ENCODE data around the gene SENP1. TPM values are rescaled to one million over a fixed set of nuclear protein-coding genes. Genes with fewer than 3 reads are reported as not detected.

Gene SENP1
- total and polyA plus RNA-seq, 9 donors, result 6.2 to 28.9 (median 19.7) TPM

- Histone ChIP-seq H3K27ac (no peak overlapping the region), H3K4me3 (no peak overlapping the region), H3K36me3 (no peaks in the 10 kb centered on the region), H3K4me1 (ENCODE audit: insufficient read depth) (no peaks in the 10 kb centered on the region), H3K27me3 (no peaks in the 10 kb centered on the region), H3K9me3 (no peaks in the 10 kb centered on the region)
- DNase-seq, result no peak
- intact Hi-C loops (cut with DNase I), result no loop called here
- TF ChIP-seq, protein P1, sequence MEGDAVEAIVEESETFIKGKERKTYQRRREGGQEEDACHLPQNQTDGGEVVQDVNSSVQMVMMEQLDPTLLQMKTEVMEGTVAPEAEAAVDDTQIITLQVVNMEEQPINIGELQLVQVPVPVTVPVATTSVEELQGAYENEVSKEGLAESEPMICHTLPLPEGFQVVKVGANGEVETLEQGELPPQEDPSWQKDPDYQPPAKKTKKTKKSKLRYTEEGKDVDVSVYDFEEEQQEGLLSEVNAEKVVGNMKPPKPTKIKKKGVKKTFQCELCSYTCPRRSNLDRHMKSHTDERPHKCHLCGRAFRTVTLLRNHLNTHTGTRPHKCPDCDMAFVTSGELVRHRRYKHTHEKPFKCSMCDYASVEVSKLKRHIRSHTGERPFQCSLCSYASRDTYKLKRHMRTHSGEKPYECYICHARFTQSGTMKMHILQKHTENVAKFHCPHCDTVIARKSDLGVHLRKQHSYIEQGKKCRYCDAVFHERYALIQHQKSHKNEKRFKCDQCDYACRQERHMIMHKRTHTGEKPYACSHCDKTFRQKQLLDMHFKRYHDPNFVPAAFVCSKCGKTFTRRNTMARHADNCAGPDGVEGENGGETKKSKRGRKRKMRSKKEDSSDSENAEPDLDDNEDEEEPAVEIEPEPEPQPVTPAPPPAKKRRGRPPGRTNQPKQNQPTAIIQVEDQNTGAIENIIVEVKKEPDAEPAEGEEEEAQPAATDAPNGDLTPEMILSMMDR (IDR thresholded peaks at IDR 0.05), result no peak
- TF ChIP-seq EP300 (IDR thresholded peaks at IDR 0.05) (no peak), POLR2A (IDR thresholded peaks at IDR 0.05) (no peak)
- WGBS, 3 donors, result 62 to 83% (median 69%) methylated on average over 1 of the region's 1 CpG
These were observed 90.8 kb downstream of the SENP1 start for GRCh38 chr12:48015129-48015528.

- no peak overlapping the region for H3K4me3 ChIP-seq
- intact Hi-C loops (cut with DNase I), result no loop called here
- no peaks in the 10 kb centered on the region for H3K9me3 ChIP-seq
- H3K36me3 ChIP-seq, result no peaks in the 10 kb centered on the region
- DNase-seq, result no peak
- WGBS, 3 donors, result 56 to 61% (median 56%) methylated on average over 2 of the region's 2 CpGs
- TF ChIP-seq EP300 (IDR thresholded peaks at IDR 0.05), result no peak
- TF ChIP-seq, protein P1 (IDR thresholded peaks at IDR 0.05), result no peak
- no peak for TF ChIP-seq POLR2A (IDR thresholded peaks at IDR 0.05)
- no peak overlapping the region for H3K27ac ChIP-seq
- H3K4me1 ChIP-seq (ENCODE audit: insufficient read depth), result no peaks in the 10 kb centered on the region
- no peaks in the 10 kb centered on the region for H3K27me3 ChIP-seq
These were observed 92.6 kb downstream of the SENP1 start for GRCh38 chr12:48013287-48013686.

GRCh38 chr12:48012070-48012469, 93.8 kb downstream of the SENP1 start:
- Histone ChIP-seq H3K4me1 (ENCODE audit: insufficient read depth) (no peaks in the 10 kb centered on the region), H3K9me3 (no peaks in the 10 kb centered on the region), H3K4me3 (no peak overlapping the region), H3K36me3 (no peaks in the 10 kb centered on the region), H3K27me3 (no peaks in the 10 kb centered on the region), H3K27ac (no peak overlapping the region)
- DNase-seq, result no peak
- TF ChIP-seq EP300 (IDR thresholded peaks at IDR 0.05) (no peak), POLR2A (IDR thresholded peaks at IDR 0.05) (no peak)
- TF ChIP-seq, protein P1 (IDR thresholded peaks at IDR 0.05), result no peak
- 72 to 79% (median 72%) methylated on average over 8 of the region's 8 CpGs for WGBS, 3 donors
- intact Hi-C loops (cut with DNase I), result no loop called here

DNA sequence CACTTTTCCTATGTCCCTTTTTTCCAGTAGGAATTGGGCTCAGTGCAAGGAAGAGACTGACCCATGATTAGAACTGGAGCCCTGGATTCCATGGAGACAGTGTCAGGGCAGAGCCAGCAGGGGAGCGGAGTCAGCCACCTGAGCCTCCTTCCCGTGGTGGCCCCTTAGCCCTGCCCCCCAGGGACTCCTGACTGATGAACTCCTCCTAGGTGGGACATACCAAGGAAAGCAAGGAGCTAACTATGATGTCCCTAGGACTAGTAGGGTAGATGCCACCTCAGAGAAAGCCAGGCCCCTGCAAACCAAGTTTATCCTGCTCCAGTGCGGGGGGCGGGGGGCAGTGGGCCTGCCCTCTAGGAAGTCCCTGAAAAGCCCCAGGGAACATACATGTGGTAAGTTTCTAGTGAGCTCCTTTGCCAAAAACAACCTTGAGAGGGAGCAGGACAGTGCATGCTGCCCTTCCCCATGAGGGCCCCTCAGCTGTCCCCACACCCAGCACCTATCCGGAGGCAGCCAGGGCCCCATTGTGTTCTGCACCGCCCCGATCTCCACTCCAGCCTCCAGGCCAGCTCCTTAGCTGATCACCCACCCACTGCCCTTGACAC, 95.4 kb downstream of the SENP1 start:
- Histone ChIP-seq H3K4me1 (ENCODE audit: insufficient read depth) (no peaks in the 10 kb centered on the region), H3K36me3 (no peaks in the 10 kb centered on the region), H3K9me3 (no peaks in the 10 kb centered on the region), H3K4me3 (no peak overlapping the region), H3K27me3 (peaks cover 3% of the 10 kb centered on the region), H3K27ac (no peak overlapping the region)
- TF ChIP-seq POLR2A (IDR thresholded peaks at IDR 0.05), result no peak
- TF ChIP-seq, protein P1 (IDR thresholded peaks at IDR 0.05), result no peak
- TF ChIP-seq EP300 (IDR thresholded peaks at IDR 0.05), result no peak
- DNase-seq, result no peak
- WGBS, 3 donors, result 66 to 67% (median 66%) methylated on average over 7 of the region's 7 CpGs
- intact Hi-C loops (cut with DNase I), result no loop called here

Measured in ovary (tissue), 9 donors.